SK-N-SH treated with all-trans-retinoic acid at 6 μM for 48 hours (cell line): Measurements from ENCODE around the gene TSHZ2.

Experiments used
- OSR1 ChIP-seq: fragments of 250-450 bp; sonication (Bioruptor Pico); IDR thresholded peaks from 2 replicates; pipeline ENCODE4 v1.8.0; 2022; ENCODE audit warnings: moderate library complexity, mild to moderate bottlenecking, inconsistent platforms
- PPARA ChIP-seq: fragments of 250-450 bp; sonication (Bioruptor Pico); IDR thresholded peaks from 2 replicates; pipeline ENCODE4 v1.5.0; 2020; ENCODE audit warnings: mild to moderate bottlenecking, borderline replicate concordance
- RARB ChIP-seq: fragments of 250-450 bp; sonication (Bioruptor Pico); IDR thresholded peaks from 2 replicates; pipeline ENCODE4 v1.8.0; 2021; ENCODE audit warnings: mild to moderate bottlenecking, moderate library complexity
- TOX ChIP-seq: fragments of 250-450 bp; sonication (Bioruptor Pico); IDR thresholded peaks from 2 replicates; pipeline ENCODE4 v1.8.0; 2021; ENCODE audit warnings: mild to moderate bottlenecking, moderate library complexity, borderline replicate concordance
- TF ChIP-seq, protein P1 (sequence below): fragments of 250-450 bp; sonication (Bioruptor Pico); IDR thresholded peaks from 2 replicates; pipeline ENCODE4 v1.8.0; 2020; ENCODE audit warnings: mild to moderate bottlenecking, moderate library complexity, borderline replicate concordance
- TF ChIP-seq, protein P2 (sequence below): fragments of 250-450 bp; sonication (Bioruptor Pico); IDR thresholded peaks from 2 replicates; pipeline ENCODE4 v1.5.1; 2021; ENCODE audit warnings: mild to moderate bottlenecking, moderate library complexity
- TF ChIP-seq, protein P3 (sequence below): fragments of 250-450 bp; sonication (Bioruptor Pico); IDR thresholded peaks from 2 replicates; pipeline ENCODE4 v1.5.1; 2020; ENCODE audit warnings: low read depth, mild to moderate bottlenecking, moderate library complexity

DNA sequence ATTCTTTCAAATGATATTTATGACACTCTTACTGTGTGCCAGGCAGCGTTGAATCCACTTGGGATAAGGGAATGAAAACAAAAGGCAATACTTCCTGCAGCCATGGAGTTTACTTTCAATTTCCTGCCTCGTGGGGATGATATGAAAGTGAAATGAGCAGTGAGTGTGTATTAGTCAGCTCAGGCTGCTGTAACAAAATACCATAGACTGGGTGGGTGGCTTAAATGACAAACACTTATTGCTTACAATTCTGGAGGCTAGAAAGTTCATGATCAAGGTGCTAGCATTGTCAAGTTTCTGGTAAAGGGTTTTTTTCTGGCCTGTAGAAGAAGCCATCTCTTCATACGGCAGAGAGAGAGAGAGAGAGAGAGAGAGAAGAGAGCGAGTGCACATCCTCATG is 41.7 kb downstream of the TSHZ2 start:
- TF ChIP-seq, protein P1, sequence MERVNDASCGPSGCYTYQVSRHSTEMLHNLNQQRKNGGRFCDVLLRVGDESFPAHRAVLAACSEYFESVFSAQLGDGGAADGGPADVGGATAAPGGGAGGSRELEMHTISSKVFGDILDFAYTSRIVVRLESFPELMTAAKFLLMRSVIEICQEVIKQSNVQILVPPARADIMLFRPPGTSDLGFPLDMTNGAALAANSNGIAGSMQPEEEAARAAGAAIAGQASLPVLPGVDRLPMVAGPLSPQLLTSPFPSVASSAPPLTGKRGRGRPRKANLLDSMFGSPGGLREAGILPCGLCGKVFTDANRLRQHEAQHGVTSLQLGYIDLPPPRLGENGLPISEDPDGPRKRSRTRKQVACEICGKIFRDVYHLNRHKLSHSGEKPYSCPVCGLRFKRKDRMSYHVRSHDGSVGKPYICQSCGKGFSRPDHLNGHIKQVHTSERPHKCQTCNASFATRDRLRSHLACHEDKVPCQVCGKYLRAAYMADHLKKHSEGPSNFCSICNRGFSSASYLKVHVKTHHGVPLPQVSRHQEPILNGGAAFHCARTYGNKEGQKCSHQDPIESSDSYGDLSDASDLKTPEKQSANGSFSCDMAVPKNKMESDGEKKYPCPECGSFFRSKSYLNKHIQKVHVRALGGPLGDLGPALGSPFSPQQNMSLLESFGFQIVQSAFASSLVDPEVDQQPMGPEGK (CRISPR knock-in tag): no peak
- TF ChIP-seq TOX: no peak
- no peak for TF ChIP-seq OSR1 (CRISPR knock-in tag)
- TF ChIP-seq, protein P2, sequence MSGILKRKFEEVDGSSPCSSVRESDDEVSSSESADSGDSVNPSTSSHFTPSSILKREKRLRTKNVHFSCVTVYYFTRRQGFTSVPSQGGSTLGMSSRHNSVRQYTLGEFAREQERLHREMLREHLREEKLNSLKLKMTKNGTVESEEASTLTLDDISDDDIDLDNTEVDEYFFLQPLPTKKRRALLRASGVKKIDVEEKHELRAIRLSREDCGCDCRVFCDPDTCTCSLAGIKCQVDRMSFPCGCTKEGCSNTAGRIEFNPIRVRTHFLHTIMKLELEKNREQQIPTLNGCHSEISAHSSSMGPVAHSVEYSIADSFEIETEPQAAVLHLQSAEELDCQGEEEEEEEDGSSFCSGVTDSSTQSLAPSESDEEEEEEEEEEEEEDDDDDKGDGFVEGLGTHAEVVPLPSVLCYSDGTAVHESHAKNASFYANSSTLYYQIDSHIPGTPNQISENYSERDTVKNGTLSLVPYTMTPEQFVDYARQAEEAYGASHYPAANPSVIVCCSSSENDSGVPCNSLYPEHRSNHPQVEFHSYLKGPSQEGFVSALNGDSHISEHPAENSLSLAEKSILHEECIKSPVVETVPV: no peak
- no peak for TF ChIP-seq RARB (CRISPR knock-in tag)
- TF ChIP-seq PPARA (CRISPR knock-in tag): no peak
- TF ChIP-seq, protein P3, sequence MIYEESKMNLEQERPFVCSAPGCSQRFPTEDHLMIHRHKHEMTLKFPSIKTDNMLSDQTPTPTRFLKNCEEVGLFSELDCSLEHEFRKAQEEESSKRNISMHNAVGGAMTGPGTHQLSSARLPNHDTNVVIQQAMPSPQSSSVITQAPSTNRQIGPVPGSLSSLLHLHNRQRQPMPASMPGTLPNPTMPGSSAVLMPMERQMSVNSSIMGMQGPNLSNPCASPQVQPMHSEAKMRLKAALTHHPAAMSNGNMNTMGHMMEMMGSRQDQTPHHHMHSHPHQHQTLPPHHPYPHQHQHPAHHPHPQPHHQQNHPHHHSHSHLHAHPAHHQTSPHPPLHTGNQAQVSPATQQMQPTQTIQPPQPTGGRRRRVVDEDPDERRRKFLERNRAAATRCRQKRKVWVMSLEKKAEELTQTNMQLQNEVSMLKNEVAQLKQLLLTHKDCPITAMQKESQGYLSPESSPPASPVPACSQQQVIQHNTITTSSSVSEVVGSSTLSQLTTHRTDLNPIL (CRISPR knock-in tag): no peak
